Measurements from ENCODE around the gene MAN1C1.
"Not testable (repeated sequence)": the region's sequence is repeated elsewhere in the genome, so short reads cannot be mapped to it uniquely, and the experiment has no call there.

Gene MAN1C1

DNA sequence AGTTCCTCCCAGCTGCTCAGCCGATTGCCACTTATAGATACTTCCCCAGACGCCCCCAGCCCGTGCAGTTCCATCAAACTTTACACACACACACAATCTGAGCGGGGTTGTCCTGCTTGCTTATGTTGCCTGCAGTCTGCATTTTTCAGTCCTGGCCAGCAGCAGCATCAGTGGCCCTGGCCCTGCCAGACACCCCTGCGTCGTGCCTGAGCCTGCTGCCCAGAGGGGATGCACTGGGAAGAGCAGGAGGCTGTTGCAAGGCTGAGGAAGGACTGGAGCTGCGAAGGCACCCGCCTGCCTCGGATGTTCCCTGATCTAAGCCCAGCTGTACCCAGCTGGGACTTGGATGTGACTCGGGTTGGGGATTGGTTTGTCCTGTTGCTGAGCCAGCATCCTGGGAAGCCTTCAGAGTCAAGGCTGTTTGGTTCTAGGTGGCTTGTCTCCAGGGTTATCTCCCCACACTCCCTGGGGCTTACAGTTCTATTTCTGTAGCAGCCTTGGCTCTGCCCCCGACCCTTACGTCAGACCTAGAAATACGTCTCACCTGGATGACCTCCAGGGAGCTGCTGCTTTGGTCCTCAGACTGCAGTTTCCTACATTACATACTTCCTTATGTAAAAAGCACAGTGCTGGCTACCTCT lies 42.3 kb downstream of the MAN1C1 start:
- DNase-seq: no peak

DNA sequence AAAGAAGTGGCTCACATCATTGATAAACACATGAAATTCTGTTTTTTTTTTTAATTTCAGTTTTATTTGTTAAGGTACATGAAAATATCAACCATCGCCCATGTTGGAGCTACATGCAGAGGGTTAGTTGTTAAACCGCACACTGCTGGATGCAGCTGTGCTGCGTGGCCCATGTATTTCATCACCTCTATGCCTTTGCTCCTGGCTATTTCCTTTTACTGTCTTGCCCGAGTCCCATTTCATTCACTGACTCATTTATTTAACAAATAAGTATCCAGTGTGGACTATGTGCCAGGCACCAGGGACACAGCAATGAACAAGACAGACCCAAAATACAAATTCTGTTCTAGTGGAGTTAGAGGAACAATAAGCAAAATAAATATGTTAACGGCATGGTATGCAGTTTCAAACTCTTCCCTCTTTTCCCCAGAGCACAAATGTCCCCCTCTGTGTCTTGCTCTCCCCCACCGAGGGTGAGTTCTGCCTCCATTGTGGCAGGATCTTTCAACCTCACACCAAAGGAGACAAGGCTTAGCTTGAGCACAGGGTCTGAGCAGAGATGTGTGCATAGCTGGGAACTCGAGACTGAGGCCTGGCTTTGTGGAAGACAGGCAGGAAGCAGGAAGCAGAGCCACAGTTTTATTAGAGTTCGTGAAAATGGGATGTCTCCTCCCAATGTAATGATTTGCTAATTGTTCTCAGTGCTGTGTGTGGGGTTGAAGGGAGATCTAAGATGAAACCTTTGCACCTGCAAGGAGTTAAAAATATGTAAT lies 44.6 kb downstream of the MAN1C1 start:
- no peak for DNase-seq

DNA sequence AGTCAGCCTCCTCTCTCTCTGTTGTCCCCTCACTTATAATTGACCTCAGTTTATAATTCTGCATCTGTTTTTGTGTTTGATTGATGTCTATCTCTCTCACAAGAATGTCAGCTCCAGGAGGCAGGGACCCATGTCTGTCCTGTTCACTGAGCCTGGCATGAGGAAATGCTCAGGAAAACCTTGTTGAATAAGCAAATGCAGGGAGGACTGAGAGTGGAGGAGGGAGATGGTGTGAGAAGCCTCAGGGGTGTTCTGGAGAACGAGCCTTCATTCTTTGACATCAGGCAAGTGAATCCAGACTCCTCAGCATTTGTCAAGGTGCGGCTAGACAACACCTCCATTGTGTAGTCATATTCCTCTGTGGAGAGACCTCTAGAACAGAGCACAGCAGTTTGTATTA lies 45.5 kb downstream of the MAN1C1 start:
- no peak for DNase-seq

DNA sequence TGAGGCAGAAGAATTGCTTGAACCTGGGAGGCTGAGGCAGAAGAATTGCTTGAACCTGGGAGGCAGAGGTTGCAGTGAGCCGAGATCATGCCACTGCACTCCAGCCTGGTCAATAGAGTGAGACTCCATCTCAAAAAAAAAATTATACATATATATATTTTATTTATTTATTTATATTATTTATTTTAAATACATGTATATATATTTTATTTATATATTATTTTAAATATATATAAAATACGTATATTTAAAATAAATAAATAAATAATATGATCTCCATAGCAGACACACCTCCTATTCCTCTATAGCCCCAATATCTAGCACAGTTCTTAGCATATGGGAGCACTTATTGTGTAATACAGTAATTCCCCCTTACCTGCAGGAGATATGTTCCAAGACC lies 46.4 kb downstream of the MAN1C1 start:
- not testable (repeated sequence) for DNase-seq

DNA sequence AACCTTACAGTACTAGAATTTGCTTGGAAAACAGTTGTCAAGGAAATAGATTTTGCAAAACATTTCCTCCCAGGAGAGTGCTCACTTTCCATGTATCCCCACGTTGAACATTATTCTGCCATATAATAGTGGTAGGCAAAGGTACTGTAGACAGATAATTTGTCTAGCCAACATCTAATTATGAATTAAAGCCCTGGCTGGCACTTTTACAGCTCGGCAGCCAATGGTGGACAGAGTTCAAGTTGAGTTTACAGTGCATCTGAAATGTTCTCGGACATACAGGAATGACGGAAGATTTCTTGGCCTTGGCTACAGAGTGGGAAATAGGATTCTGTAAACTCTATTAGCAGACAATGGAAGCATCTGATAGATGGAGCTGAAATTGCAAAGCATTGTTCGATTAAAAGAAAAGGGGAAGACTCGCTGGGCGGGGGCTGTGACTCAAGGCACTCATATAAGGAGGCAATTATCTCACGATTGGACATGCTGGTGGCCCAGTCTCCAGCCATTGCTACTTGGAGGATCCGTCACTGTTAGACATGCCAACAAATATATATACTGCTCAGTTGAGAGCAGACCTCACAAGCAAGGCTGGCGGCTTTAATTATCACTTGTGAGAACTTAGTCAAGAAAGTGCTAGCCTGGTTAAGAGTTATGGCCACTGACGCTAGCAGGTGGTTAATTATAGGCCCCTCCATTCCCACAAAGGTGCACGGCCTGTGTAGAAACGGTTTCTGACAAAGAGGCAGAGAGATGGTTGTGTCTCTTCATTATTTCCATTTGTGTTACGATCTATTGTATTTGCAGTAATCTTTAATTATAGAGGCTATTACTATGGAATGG lies 48.0 kb downstream of the MAN1C1 start:
- DNase-seq: no peak

DNA sequence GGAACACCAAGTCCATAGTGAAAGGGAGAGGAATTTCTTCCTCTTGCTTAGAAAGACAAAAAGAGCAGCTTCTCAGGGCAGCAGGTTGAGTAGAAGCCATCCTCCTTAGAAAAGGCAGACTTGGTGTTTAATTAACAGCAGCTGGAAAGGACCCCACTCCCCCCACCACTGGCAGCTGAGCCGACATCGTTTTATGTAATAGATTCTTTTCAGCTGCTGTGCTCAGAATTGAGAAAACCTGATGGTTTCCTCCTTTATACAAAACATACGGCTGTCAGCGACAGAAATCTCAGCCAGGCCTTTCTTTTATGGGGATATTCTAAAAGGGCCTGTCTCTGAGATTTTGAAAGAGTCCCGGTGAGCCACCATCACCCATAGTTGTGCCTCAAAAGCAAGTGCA lies 49.9 kb downstream of the MAN1C1 start:
- DNase-seq: no peak

DNA sequence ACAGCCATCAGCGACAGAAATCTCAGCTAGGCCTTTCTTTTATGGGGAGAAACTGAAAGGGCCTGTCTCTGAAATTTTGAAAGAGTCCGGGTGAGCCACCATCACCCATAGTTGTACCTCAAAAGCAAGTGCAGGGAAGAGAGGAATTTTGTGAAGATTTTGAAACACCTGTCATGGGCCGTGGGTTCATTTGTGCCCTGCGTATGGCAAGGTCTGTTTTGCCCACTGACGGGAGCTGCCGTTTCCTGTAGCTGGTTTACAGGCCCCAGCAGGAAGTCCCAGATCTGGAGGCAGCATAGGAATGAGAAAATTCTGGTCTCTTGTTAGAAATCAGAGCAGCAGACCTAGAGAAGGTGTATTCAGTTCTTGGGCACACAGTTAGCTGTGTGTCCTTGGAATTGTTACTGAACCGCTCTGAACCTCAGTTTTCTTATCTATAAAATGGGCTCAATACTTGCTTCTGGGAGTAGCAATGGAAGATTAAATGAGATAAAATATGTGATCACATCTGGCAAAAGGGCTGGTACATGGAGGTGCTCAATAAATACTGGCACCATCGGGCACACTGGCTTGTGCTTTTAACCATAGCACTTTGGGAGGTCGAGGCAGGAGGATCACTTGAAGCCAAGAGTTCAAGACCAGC lies 52.5 kb downstream of the MAN1C1 start:
- DNase-seq: no peak

DNA sequence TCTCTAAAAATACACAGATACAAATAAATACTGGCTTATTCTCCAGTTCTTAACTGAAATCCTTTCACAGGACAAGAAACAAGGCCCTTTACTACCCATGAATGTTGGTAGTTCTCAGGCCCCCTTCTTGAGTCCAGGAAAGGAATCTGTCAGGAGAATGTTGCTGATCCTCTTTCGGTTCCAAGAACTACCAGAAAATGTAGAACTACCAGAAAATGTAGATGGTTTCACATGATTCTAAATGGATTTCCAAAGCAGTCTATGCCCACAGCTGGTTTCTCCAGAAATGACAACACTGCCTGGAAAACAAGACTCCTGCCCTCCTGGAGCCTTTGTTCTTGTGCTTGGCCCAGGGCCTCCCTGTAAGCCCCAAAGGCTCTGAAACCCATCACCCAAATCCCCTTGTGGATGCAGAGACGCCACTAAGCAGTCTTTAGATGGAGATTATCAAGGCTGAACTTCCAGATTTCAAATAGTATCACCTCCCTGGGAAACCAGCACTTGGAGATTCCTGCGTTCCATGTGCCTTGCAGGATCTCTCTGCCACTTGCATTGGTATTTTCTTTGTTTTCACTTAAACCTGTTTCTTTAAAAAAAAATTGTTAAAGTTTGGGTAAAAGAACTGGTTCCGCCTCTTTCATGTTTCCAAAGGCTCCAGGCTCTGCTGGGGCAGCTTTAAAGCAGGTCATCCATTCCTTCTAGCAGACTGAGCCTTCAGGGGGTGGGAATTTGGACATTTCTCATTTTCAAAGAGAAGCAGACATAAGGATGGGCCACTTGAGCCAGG lies 53.4 kb downstream of the MAN1C1 start:
- DNase-seq: no peak

DNA sequence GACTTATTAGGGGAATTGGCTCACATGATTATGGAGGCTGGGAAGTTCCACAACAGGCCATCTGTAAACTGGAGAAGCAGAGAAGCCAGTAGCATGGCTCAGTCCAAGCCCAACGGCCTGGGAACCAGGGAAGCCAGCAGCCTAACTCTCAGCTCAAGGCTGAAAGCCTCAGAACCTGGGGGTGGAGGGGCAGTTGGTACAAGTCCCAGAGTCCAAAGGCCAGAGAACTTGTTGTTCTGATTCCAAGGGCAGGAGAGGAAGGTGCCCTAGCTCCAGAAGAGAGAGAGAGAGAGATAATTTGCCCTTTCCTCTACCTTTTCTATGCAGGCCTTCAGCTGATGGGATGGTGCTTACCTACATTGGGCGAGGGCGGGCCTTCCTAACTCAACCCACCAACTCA lies 55.3 kb downstream of the MAN1C1 start:
- no peak for DNase-seq

DNA sequence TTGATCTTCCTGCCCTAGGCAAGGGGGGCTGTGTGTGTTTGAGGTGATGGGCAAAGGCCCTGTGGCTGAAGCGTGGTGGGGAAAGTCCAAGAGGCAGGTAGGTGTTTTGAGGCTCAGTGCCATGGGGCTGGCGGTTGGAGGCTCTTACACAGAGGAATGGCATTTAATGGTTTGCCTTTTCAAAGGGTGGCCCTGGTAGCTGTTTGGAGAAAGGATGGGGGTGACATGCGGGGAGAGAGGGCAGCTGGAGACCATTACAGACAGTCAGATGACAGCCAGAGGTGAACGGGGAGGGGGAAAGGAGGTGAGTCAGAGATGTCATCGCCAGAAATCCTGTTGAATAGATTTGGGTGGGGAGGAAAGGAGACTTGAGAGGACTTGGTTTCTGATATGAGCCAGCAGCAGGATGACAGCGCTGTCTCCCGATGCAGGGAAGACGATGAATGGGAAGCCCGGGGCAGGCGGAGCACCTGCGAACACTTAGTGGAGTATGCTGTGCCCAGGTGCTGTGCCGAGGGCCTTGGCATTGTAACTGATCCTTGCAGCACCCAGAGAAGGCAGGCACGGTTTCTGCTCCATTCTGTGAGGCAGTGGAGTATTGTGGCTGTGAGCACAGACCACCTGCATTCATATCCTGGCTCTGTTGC lies 56.3 kb downstream of the MAN1C1 start:
- no peak for DNase-seq

DNA sequence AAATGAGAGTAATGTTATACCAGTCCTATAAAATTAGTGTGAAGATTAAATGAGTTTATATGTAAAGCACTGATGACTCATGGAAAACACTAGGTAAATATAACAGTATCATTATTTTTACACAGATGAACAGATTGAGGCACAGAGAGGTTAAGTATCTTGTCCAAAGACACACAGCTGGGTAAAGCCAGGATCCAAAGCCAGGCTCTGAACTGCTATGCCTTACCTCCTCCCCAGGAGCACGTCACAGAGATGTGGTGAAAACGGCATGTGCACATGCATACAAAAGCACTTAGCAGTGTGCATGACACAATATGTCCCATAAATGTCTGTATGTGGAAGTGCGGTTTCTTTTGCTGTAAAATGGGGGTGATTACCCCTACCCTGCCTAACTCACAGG lies 56.9 kb downstream of the MAN1C1 start:
- no peak for DNase-seq

DNA sequence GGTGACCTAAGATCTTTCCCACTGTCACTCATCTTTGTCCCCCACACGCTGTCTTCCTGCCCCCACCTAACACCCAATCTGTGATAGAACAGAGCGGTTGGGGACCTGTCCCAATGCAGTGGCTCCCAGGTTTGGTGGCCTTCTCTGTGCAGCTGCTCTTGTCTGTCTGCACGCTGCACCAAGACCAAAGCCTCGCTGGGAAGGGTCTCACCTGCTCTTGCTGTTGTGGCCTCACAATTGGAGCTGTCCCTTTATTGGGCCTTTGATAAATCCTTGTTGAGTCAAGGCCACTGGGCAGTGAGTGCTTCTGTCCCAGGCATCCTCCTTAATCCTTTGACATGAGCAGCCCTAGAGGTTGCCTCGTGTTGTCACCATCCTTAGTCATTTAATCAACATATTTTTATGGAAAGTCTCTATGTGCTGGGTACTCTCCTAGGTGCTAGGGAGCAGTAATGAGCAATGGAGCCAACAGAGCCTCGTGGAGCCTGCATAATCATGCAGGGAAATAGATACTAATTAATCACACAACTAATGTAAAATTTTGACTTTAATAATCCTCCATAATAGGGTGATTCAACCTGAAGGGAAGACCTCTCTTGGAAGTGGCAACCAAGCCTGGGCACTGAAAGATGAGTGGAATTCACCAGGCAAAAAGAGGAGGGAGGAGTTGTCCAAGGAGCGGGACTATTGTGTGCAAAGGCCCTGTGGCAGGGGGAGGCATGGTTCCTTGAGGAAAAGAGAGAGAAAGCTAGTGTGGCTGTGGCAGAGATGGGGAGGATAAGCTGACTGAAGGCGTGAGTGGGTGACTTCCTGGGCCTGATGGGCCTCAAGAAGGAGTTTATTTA lies 57.6 kb downstream of the MAN1C1 start:
- no peak for DNase-seq

DNA sequence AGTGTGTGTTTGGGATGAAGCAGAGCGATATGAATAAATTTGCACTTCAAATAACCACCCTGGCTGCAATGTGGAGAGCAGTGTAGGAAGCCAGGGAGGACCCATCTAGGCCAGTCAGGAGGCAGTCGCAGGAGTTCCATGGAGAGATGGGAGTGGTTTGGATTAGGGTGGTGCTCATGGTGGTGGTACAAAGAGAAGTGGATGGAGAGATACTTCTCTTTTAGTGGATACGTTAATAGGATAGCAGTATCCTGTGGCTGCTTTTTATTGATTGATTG lies 58.2 kb downstream of the MAN1C1 start:
- no peak for DNase-seq

DNA sequence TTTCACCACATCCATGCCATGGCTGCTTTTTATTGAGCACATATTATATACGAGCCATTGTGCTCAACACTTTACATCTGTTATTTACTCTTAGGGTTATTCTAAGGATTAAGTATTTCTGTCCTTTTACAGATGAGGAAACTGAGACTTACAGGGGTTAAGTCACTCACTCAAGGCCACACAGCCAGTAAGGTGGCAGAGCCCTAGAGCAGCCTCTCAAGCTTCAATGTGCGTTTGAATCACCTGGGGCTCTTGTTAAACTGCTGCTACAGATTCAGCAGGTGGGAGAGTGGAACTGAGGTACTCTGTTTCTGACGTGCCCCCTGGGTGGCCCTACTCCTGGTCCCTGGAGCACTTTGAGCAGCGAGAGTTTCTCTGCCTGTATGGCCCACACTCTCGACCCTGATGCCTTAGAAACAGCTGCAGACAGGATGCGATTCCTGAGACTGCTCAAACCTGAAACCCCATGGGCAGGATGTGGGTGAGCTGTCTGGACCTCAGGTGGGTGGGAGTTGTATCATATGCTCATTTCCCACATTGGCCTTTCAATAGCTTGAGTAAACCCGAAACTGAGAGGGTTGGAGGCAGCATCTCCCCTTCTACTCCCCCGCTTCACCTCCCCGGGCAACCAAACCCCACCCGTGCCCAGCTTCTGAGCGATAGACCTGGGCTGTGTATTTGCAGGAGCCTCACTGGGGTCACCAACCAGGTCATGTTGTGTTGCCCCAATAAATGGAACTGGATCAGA lies 59.3 kb downstream of the MAN1C1 start:
- no peak for DNase-seq

DNA sequence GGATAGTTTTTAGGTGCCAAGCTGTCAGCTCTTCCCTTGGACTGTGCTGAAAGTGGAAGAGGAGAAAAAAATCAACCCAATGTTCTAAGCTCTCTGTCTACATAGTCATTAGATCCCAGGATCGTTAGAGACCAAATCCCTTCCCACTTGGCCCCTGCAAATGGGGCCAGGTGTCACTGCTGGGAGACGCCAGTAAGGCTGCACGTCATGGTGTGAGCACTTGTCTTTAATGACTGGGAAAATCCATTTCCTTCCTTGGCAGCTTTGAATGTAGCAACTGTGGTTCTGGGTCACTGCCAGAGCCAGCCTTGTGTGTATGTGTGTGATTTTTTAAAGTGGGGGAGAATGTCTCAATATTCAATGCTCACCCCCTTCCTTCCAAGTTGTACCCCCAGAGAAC lies 59.9 kb downstream of the MAN1C1 start:
- peak; percentile 29 for DNase-seq

DNA sequence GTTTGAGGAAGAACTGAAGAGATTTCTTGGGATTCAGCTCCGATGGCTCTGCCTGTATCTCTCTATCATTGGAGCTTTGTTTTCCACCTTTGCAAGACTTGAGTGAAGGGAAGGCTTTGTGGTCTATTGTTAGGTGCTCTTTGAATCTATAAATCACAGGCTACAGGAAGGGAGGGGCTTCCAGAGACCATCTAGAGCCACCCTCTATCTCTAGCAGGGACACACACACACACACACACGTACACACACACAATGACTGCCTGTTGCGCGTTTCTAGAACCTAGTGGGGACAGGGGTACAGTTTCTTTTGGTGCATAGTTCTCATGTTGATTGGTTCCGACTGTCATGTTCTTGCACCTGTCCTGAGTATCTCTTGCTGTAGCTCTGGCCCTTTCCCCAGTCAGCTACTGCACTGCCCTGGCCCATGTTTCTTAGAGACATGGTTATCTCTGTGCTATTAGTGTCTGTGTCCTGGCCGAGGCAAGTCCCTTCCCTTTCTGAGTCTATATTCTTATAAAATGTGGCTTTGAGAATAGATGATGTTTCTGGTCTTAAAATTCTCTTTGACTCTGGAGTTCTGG lies 60.7 kb downstream of the MAN1C1 start:
- no peak for DNase-seq

DNA sequence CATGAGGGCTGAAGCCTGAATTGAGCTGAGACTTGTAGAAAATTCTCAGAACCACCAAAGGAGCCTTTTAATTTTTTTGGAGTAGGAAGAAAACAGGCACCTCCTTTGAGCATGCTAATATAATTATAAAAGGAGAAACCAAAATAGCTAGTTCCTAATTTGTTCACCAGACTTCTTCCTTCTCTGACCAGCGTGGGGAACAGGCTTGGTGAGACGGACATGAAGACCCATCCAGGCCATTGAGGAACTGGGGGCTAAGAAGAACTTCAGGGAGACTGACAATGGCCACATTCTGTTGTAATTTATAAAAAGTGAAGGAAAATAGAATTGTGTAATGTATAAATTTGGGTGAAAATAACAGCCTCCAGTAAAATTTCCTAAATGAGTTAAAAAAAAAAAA lies 62.6 kb downstream of the MAN1C1 start:
- no peak for DNase-seq

DNA sequence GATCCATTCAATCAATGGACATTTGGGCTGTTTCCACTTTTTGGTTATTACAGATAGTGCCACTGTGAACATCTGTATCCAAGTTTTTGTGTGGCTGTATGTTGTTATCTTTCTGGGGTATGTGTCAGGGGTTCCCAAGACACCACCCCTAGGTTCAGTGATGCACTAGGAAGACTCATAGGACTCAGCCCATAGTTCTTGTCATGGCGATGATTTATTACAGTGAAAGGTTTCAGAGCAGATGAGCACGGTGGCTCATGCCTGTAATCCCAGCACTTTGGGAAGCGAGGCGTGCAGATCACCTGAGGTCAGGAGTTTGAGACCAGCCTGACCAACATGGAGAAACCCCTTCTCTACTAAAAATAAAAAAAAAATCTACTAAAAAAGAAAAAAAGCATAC lies 64.1 kb downstream of the MAN1C1 start:
- no peak for DNase-seq

DNA sequence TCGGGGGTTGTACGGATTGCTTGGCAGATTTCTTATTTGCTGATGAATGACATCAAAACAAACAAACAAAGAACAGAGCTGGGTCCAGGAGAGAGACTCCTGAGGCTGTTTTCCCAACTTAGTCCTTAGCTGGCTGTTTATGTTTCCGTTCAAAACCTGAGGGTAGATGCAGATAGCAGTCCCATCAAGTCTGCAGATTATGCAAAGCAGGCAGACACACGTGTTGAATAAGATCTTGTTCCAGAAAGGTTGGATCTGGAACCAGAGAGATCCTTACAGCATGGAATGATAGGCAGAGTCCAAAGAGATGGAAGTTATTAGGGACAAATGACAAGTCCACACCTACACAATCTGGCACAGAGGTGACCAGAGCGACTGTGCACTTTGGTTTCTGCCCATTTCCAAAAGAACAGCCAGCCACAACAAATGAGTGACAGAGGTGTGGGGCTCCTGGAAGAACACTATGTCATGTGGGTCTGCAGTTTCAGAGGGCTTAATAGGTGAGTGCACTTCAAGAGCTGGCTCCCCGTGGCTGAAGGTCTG lies 65.5 kb downstream of the MAN1C1 start:
- no peak for DNase-seq

DNA sequence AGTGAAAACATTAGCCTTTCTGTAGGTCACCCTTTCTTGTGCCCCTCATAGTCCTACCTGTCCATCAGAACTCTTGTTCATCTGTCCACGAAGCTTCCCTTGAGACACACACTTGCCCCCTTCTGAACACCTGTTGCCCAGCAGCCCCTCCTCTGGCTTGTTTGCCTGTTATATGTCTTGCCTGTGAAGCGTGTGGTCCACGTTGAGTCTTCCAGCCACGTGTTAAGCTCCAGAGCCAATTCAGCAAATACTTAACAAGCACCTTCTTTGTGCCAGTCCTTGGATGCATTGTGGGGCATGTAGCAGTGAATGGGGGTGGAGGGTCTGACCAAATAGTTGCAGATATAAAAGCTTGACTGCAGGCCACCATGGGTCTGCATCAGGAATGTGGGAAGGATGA lies 66.6 kb downstream of the MAN1C1 start:
- no peak for DNase-seq
